ENCODE data around the gene ZHX3. TPM values are rescaled to one million over a fixed set of nuclear protein-coding genes. Genes with fewer than 3 reads are reported as not detected.

The ZHX3 gene
- total and polyA plus RNA-seq, 2 of the 13 experiments (the other 11 are each of a cell fraction or from before 2014, with no cell fraction given), result 8.4 to 11.7 TPM

DNA sequence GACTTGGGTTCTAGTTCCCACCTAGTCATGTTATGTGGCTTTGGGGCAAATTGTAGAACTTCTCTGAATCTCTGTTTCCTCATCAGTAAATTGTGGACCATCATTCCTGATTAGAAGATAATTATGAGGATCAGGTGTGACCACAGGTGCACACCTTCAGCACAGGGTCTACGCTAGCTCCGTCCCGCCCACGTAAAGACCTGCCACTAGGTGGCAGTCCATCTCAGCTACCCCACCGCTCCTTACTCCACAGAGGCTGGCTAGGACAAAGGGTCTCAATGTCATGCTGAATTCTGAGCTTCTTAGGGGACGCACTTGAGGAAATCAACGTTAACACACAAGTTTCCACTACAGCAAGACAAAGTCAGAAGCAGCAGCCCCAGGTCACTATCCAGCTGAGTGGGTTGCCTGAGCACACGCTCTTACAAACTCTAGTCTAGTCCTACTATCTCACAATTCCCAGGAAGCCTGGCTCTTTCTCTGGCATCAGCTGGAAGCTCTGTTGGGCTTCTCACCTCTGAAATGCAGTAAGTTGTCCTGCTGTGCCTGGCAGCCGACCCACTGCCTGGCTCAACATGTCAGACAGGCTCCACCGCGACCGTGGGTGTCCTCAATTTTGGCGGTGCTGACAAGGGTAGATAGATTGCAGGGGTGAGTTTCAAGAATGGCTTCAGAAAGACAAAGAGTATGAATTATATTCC, 182.2 kb downstream of the ZHX3 start (continued):
- TF ChIP-seq, protein P1, sequence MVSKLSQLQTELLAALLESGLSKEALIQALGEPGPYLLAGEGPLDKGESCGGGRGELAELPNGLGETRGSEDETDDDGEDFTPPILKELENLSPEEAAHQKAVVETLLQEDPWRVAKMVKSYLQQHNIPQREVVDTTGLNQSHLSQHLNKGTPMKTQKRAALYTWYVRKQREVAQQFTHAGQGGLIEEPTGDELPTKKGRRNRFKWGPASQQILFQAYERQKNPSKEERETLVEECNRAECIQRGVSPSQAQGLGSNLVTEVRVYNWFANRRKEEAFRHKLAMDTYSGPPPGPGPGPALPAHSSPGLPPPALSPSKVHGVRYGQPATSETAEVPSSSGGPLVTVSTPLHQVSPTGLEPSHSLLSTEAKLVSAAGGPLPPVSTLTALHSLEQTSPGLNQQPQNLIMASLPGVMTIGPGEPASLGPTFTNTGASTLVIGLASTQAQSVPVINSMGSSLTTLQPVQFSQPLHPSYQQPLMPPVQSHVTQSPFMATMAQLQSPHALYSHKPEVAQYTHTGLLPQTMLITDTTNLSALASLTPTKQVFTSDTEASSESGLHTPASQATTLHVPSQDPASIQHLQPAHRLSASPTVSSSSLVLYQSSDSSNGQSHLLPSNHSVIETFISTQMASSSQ (IDR thresholded peaks at IDR 0.05; ENCODE audit: low read depth), result no peak
- TF ChIP-seq, protein P1 (CRISPR knock-in tag; IDR thresholded peaks at IDR 0.05; ENCODE audit: borderline replicate concordance), result peak; percentile 52; the same call in 1 of the 2 replicates
- TF ChIP-seq, protein P2, sequence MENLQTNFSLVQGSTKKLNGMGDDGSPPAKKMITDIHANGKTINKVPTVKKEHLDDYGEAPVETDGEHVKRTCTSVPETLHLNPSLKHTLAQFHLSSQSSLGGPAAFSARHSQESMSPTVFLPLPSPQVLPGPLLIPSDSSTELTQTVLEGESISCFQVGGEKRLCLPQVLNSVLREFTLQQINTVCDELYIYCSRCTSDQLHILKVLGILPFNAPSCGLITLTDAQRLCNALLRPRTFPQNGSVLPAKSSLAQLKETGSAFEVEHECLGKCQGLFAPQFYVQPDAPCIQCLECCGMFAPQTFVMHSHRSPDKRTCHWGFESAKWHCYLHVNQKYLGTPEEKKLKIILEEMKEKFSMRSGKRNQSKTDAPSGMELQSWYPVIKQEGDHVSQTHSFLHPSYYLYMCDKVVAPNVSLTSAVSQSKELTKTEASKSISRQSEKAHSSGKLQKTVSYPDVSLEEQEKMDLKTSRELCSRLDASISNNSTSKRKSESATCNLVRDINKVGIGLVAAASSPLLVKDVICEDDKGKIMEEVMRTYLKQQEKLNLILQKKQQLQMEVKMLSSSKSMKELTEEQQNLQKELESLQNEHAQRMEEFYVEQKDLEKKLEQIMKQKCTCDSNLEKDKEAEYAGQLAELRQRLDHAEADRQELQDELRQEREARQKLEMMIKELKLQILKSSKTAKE (CRISPR knock-in tag; IDR thresholded peaks at IDR 0.05; ENCODE audit: borderline replicate concordance), result no peak
- TF ChIP-seq TEAD3 (CRISPR knock-in tag; optimal IDR thresholded peaks at IDR 0.05; ENCODE audit: borderline replicate concordance), result peak; percentile 70
- no peak for TF ChIP-seq IKZF1 (IDR thresholded peaks at IDR 0.05)
- peak; percentile 50; the same call in 1 of the 2 replicates for TF ChIP-seq ZFY (CRISPR knock-in tag; IDR thresholded peaks at IDR 0.05)
- TF ChIP-seq, protein P3, sequence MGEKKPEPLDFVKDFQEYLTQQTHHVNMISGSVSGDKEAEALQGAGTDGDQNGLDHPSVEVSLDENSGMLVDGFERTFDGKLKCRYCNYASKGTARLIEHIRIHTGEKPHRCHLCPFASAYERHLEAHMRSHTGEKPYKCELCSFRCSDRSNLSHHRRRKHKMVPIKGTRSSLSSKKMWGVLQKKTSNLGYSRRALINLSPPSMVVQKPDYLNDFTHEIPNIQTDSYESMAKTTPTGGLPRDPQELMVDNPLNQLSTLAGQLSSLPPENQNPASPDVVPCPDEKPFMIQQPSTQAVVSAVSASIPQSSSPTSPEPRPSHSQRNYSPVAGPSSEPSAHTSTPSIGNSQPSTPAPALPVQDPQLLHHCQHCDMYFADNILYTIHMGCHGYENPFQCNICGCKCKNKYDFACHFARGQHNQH (CRISPR knock-in tag; IDR thresholded peaks at IDR 0.05), result peak; percentile 78; the same call in 1 of the 2 replicates
- TF ChIP-seq, protein P4, sequence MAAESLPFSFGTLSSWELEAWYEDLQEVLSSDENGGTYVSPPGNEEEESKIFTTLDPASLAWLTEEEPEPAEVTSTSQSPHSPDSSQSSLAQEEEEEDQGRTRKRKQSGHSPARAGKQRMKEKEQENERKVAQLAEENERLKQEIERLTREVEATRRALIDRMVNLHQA (CRISPR knock-in tag; IDR thresholded peaks at IDR 0.05), result no peak
- peak; percentile 77 for TF ChIP-seq HDAC1 (CRISPR knock-in tag; IDR thresholded peaks at IDR 0.05)
- TF ChIP-seq ZNF274 (CRISPR knock-in tag; IDR thresholded peaks at IDR 0.05), result peak; percentile 78; the same call in 1 of the 2 replicates
- TF ChIP-seq, protein P5, sequence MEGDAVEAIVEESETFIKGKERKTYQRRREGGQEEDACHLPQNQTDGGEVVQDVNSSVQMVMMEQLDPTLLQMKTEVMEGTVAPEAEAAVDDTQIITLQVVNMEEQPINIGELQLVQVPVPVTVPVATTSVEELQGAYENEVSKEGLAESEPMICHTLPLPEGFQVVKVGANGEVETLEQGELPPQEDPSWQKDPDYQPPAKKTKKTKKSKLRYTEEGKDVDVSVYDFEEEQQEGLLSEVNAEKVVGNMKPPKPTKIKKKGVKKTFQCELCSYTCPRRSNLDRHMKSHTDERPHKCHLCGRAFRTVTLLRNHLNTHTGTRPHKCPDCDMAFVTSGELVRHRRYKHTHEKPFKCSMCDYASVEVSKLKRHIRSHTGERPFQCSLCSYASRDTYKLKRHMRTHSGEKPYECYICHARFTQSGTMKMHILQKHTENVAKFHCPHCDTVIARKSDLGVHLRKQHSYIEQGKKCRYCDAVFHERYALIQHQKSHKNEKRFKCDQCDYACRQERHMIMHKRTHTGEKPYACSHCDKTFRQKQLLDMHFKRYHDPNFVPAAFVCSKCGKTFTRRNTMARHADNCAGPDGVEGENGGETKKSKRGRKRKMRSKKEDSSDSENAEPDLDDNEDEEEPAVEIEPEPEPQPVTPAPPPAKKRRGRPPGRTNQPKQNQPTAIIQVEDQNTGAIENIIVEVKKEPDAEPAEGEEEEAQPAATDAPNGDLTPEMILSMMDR (CRISPR knock-in tag; IDR thresholded peaks at IDR 0.05), result peak; percentile 99
- TF ChIP-seq MED1 (CRISPR knock-in tag; IDR thresholded peaks at IDR 0.05), result no peak
- TF ChIP-seq ZNF589 (CRISPR knock-in tag; conservative IDR thresholded peaks at IDR 0.05), result no peak
- TF ChIP-seq ZNF841 (CRISPR knock-in tag; IDR thresholded peaks at IDR 0.05; ENCODE audit: borderline replicate concordance), result no peak
- TF ChIP-seq FOXC1 (CRISPR knock-in tag; IDR thresholded peaks at IDR 0.05; ENCODE audit: borderline replicate concordance), result no peak
- TF ChIP-seq ARHGAP35 (CRISPR knock-in tag; IDR thresholded peaks at IDR 0.05; ENCODE audit: borderline replicate concordance), result no peak
- TF ChIP-seq AGO1 (IDR thresholded peaks at IDR 0.05; ENCODE audit: low read depth, low read length, poor library complexity, severe bottlenecking), result no peak
- no peak for TF ChIP-seq SRSF9 (IDR thresholded peaks at IDR 0.05; ENCODE audit: borderline replicate concordance, insufficient read depth, low read depth, low read length, poor library complexity, severe bottlenecking)
